ENCODE data around the gene ACSS1. TPM values are rescaled to one million over a fixed set of nuclear protein-coding genes. Genes with fewer than 3 reads are reported as not detected.

Gene ACSS1
- polyA plus RNA-seq, 2 of the 4 experiments (the other 2 are of a cell fraction) = 7.2 to 7.6 TPM

DNA sequence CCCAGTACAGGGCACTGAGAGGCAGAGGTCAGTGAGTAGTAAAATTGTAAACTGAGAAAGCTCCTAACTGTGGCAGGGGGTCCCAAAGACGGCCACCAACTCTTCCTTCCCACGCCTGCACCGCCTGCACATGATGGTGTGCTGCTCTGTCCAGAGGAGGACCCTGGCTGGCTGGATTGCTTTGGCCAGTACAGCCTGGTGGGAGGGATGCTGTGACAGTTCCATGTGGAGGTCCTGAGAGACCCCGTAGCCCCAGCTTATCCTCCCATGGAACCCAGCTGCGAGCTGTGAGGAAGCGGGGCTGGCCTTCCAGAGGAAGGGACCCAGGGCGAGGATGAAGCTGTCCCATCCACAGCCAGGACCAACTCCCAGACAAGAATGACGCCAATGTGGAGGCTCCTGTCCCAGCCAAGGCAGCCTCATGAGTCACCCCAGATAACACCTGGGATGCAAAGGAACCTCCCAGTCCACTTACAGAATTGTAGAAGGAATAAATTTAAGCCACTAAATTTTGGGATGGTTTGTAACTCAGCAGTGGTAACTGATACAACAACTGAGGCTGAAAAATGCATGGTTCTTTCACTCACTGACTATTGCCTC lies 2.0 kb upstream of the ACSS1 start:
- no peak for FAIRE-seq
- ChIA-PET POLR2A (no interaction called here), CTCF (interaction anchor here (0.5 to 9.7 kb wide), 8 partner anchors 11 to 1383 kb away, joined by 3 to 130 read pairs (median 6); partner anchors contain the start of genes APMAP and VSX1)
- ATAC-seq = no peak
- 88% methylated on average over 8 of the region's 8 CpGs for WGBS (ENCODE audit: missing lambda C conversion rate)
- peaks cover 36% of the 10 kb centered on the region for H3K4me1 ChIP-seq
- no peak overlapping the region for H3K4me3 ChIP-seq
- no peak overlapping the region for H3K27ac ChIP-seq
- H3K4me2 ChIP-seq = no peak overlapping the region
- H3K9me3 ChIP-seq = no peaks in the 10 kb centered on the region
- DNase-seq (ENCODE audit: low read depth in 1 of 2, low spot score in 1 of 2) = no peak
- TF ChIP-seq FOSB (CRISPR knock-in tag; IDR thresholded peaks at IDR 0.05) (no peak), CBX8 (IDR thresholded peaks at IDR 0.05) (no peak), CEBPB (IDR thresholded peaks at IDR 0.05) (no peak), TFCP2L1 (CRISPR knock-in tag; IDR thresholded peaks at IDR 0.05) (no peak), ZSCAN20 (CRISPR knock-in tag; IDR thresholded peaks at IDR 0.05) (no peak), CHD2 (IDR thresholded peaks at IDR 0.05; ENCODE audit: low read length, partially characterized antibody) (no peak)
- TF ChIP-seq, protein P1, sequence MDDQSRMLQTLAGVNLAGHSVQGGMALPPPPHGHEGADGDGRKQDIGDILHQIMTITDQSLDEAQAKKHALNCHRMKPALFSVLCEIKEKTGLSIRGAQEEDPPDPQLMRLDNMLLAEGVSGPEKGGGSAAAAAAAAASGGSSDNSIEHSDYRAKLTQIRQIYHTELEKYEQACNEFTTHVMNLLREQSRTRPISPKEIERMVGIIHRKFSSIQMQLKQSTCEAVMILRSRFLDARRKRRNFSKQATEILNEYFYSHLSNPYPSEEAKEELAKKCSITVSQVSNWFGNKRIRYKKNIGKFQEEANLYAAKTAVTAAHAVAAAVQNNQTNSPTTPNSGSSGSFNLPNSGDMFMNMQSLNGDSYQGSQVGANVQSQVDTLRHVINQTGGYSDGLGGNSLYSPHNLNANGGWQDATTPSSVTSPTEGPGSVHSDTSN (IDR thresholded peaks at IDR 0.05) = no peak
- TF ChIP-seq, protein P2, sequence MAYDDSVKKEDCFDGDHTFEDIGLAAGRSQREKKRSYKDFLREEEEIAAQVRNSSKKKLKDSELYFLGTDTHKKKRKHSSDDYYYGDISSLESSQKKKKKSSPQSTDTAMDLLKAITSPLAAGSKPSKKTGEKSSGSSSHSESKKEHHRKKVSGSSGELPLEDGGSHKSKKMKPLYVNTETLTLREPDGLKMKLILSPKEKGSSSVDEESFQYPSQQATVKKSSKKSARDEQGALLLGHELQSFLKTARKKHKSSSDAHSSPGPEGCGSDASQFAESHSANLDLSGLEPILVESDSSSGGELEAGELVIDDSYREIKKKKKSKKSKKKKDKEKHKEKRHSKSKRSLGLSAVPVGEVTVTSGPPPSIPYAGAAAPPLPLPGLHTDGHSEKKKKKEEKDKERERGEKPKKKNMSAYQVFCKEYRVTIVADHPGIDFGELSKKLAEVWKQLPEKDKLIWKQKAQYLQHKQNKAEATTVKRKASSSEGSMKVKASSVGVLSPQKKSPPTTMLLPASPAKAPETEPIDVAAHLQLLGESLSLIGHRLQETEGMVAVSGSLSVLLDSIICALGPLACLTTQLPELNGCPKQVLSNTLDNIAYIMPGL (CRISPR knock-in tag; IDR thresholded peaks at IDR 0.05; ENCODE audit: borderline replicate concordance) = no peak
- TF ChIP-seq, protein P3, sequence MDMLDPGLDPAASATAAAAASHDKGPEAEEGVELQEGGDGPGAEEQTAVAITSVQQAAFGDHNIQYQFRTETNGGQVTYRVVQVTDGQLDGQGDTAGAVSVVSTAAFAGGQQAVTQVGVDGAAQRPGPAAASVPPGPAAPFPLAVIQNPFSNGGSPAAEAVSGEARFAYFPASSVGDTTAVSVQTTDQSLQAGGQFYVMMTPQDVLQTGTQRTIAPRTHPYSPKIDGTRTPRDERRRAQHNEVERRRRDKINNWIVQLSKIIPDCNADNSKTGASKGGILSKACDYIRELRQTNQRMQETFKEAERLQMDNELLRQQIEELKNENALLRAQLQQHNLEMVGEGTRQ (IDR thresholded peaks at IDR 0.05) = no peak
- TF ChIP-seq, protein P4, sequence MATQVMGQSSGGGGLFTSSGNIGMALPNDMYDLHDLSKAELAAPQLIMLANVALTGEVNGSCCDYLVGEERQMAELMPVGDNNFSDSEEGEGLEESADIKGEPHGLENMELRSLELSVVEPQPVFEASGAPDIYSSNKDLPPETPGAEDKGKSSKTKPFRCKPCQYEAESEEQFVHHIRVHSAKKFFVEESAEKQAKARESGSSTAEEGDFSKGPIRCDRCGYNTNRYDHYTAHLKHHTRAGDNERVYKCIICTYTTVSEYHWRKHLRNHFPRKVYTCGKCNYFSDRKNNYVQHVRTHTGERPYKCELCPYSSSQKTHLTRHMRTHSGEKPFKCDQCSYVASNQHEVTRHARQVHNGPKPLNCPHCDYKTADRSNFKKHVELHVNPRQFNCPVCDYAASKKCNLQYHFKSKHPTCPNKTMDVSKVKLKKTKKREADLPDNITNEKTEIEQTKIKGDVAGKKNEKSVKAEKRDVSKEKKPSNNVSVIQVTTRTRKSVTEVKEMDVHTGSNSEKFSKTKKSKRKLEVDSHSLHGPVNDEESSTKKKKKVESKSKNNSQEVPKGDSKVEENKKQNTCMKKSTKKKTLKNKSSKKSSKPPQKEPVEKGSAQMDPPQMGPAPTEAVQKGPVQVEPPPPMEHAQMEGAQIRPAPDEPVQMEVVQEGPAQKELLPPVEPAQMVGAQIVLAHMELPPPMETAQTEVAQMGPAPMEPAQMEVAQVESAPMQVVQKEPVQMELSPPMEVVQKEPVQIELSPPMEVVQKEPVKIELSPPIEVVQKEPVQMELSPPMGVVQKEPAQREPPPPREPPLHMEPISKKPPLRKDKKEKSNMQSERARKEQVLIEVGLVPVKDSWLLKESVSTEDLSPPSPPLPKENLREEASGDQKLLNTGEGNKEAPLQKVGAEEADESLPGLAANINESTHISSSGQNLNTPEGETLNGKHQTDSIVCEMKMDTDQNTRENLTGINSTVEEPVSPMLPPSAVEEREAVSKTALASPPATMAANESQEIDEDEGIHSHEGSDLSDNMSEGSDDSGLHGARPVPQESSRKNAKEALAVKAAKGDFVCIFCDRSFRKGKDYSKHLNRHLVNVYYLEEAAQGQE (IDR thresholded peaks at IDR 0.05) = no peak

DNA sequence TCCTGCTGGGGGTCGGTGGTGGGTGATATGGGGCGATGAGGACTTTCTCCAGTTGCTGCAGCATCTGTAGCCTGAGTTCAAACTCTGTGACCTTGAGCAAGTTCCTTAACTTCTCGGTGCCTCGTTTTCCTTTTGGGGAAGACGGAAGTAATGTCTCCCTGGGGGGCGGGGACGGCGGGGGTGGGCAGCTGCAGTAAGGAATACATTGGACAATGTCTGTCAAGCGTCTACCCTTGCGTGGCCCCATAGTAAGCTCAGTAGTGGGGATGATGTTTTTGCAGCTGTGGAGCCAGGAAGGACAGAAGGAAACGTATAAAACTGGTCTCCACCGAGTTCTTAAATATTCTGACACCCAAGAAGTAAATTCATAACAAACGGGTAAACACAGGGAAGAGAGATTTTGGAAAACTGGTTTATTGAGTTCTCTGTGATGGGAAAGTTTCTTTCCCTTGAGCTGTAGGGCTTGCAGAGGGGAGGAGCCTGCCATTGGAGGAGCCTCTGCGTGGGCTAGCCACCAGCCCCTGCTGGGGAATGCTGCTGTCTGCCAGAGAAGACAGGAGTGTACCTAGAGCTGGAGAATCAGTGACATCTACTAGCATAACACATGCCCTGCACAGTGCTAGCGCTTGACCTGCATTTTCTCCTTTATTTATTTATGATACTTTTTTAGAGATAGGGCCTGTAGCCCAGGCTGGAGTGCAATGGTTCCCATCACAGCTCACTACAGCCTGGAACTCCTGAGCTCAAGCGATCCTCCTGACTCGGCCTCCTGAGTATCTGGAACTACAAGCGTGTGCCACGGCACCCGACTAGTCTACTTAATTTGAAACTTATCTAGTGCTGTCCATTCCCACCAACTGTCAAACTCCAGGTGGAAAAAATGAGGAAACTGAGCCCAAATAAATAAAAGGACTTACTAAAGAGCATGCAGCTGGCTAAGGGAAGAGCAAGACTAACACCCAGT lies 1.2 kb upstream of the ACSS1 start:
- Histone ChIP-seq H3K4me3 (peak overlapping the region; percentile 90), H3K4me1 (peaks cover 44% of the 10 kb centered on the region), H3K27ac (peak overlapping the region; percentile 88 to 89), H3K9me3 (no peaks in the 10 kb centered on the region), H3K4me2 (peak overlapping the region; percentile 97)
- TF ChIP-seq POLR2A (IDR thresholded peaks at IDR 0.05; ENCODE audit: low read length) = no peak
- TF ChIP-seq, protein P5, sequence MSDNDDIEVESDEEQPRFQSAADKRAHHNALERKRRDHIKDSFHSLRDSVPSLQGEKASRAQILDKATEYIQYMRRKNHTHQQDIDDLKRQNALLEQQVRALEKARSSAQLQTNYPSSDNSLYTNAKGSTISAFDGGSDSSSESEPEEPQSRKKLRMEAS (IDR thresholded peaks at IDR 0.05) = 0 out of 2 replicates have a peak, but pooled peaks have one; percentile 26
- DNase-seq (ENCODE audit: low read depth in 1 of 2, low spot score in 1 of 2) (peak in 1 of 2 experiments; percentile 47), ATAC-seq (peak in 1 of 2 experiments; percentile 53; a peak in 3 of 6 replicates), FAIRE-seq (no peak)
- POLR2A ChIA-PET = interaction anchor here (1.3 kb wide), 1 partner anchor 10 kb away, joined by 3 read pairs; no protein-coding TSS in a partner anchor
- CTCF ChIA-PET = interaction anchor here (0.5 to 9.7 kb wide), 7 partner anchors 10 to 1382 kb away, joined by 3 to 130 read pairs (median 6); partner anchors contain the start of gene APMAP
- WGBS (ENCODE audit: missing lambda C conversion rate) = 77% methylated on average over 20 of the region's 20 CpGs

All from A549 (cell line).